ENCODE results near the gene COLEC11.

- TF ChIP-seq PRDM1 (tag by site-specific recombination; IDR thresholded peaks at IDR 0.05) (no peak), SETDB1 (IDR thresholded peaks at IDR 0.05; ENCODE audit: insufficient read length, low read length) (no peak), ATF2 (tag by site-specific recombination; IDR thresholded peaks at IDR 0.05; ENCODE audit: low read depth) (no peak)
Observed at GRCh38 chr2:3547915-3548314, 47.0 kb upstream of the COLEC11 start.

Measured in HEK293 (cell line).